ENCODE data around the gene SLC7A7. TPM values are rescaled to one million over a fixed set of nuclear protein-coding genes. Genes with fewer than 3 reads are reported as not detected.

SLC7A7 gene
- total and polyA plus RNA-seq, 9 of the 15 experiments (the other 6 are each of a cell fraction or from before 2014, with no cell fraction given) = 0.07 to 0.68 (median 0.41) TPM

DNA sequence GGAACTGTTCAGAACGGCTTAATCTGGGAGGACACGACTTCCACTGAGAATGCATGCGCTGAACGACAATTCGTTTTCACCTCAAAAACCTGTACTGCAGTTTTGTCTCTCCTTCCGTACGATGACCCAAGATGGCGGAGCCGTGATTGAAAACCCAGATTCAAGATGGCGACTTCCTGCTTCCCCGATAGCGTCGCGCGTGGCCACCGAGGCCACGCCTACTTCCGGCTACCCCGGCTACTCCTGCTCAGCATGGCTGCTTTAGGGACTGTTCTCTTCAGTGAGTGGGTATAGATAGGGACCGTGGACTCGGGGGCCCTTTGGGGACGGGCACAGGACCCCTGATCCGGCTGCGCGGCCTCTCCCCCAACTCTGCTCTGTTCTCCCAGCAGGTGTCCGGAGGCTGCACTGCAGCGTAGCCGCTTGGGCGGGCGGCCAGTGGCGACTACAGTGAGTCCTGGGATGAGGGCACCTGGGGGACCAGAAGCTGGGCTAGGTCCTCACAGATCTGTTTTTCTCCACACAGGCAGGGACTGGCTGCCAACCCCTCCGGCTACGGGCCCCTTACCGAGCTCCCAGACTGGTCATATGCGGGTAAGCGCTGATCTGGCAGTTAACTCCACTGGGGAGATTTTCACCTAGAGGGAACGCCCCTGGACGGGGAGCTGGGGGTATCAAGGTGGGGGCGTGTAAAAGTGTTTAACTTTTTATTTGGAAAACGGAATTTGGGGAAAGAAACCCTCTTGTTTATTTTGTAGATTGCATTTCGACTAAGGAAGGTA is 14.6 kb upstream of the SLC7A7 start, which contains the start of gene MRPL52 (continued):
- TF ChIP-seq FOXA3 (CRISPR knock-in tag; conservative IDR thresholded peaks at IDR 0.05 in 1 of 2, IDR thresholded peaks at IDR 0.05 in 1 of 2) = 0 out of 4 replicates have a peak, but pooled peaks of 1 of the 2 experiments have one; percentile 30
- TF ChIP-seq ZNF165 (CRISPR knock-in tag; IDR thresholded peaks at IDR 0.05; ENCODE audit: borderline replicate concordance) = no peak
- no peak for TF ChIP-seq BCLAF1 (IDR thresholded peaks at IDR 0.05; ENCODE audit: borderline replicate concordance in 1 of 2, control insufficient read depth in 1 of 2, low read depth in 2 of 2, low read length in 1 of 2)
- peak in 1 of 2 experiments; percentile 84; a peak in 2 of 4 replicates for TF ChIP-seq CSDE1 (IDR thresholded peaks at IDR 0.05)
- TF ChIP-seq CREB1 (IDR thresholded peaks at IDR 0.05) = no peak; the same call in 1 of the 2 replicates
- peak; percentile 51 for TF ChIP-seq CREB1 (CRISPR knock-in tag; IDR thresholded peaks at IDR 0.05)
- no peak for TF ChIP-seq KLF16 (IDR thresholded peaks at IDR 0.05)
- peak; percentile 70; the same call in 1 of the 2 replicates for TF ChIP-seq ZBTB17 (CRISPR knock-in tag; IDR thresholded peaks at IDR 0.05)
- TF ChIP-seq, protein P1, sequence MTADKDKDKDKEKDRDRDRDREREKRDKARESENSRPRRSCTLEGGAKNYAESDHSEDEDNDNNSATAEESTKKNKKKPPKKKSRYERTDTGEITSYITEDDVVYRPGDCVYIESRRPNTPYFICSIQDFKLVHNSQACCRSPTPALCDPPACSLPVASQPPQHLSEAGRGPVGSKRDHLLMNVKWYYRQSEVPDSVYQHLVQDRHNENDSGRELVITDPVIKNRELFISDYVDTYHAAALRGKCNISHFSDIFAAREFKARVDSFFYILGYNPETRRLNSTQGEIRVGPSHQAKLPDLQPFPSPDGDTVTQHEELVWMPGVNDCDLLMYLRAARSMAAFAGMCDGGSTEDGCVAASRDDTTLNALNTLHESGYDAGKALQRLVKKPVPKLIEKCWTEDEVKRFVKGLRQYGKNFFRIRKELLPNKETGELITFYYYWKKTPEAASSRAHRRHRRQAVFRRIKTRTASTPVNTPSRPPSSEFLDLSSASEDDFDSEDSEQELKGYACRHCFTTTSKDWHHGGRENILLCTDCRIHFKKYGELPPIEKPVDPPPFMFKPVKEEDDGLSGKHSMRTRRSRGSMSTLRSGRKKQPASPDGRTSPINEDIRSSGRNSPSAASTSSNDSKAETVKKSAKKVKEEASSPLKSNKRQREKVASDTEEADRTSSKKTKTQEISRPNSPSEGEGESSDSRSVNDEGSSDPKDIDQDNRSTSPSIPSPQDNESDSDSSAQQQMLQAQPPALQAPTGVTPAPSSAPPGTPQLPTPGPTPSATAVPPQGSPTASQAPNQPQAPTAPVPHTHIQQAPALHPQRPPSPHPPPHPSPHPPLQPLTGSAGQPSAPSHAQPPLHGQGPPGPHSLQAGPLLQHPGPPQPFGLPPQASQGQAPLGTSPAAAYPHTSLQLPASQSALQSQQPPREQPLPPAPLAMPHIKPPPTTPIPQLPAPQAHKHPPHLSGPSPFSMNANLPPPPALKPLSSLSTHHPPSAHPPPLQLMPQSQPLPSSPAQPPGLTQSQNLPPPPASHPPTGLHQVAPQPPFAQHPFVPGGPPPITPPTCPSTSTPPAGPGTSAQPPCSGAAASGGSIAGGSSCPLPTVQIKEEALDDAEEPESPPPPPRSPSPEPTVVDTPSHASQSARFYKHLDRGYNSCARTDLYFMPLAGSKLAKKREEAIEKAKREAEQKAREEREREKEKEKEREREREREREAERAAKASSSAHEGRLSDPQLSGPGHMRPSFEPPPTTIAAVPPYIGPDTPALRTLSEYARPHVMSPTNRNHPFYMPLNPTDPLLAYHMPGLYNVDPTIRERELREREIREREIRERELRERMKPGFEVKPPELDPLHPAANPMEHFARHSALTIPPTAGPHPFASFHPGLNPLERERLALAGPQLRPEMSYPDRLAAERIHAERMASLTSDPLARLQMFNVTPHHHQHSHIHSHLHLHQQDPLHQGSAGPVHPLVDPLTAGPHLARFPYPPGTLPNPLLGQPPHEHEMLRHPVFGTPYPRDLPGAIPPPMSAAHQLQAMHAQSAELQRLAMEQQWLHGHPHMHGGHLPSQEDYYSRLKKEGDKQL (CRISPR knock-in tag; IDR thresholded peaks at IDR 0.05; ENCODE audit: borderline replicate concordance) = no peak
- TF ChIP-seq, protein P2, sequence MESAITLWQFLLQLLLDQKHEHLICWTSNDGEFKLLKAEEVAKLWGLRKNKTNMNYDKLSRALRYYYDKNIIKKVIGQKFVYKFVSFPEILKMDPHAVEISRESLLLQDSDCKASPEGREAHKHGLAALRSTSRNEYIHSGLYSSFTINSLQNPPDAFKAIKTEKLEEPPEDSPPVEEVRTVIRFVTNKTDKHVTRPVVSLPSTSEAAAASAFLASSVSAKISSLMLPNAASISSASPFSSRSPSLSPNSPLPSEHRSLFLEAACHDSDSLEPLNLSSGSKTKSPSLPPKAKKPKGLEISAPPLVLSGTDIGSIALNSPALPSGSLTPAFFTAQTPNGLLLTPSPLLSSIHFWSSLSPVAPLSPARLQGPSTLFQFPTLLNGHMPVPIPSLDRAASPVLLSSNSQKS (CRISPR knock-in tag; IDR thresholded peaks at IDR 0.05) = no peak
- no peak for TF ChIP-seq FOS (IDR thresholded peaks at IDR 0.05; ENCODE audit: extremely low read depth, insufficient read length)
- peak; percentile 38 for TF ChIP-seq CHD1 (IDR thresholded peaks at IDR 0.05; ENCODE audit: low read length)
- peak; percentile 80 for TF ChIP-seq GABPB1 (CRISPR knock-in tag; IDR thresholded peaks at IDR 0.05)
- TF ChIP-seq RUNX1 (IDR thresholded peaks at IDR 0.05; ENCODE audit: low read depth) = no peak
- no peak for TF ChIP-seq FOXM1 (IDR thresholded peaks at IDR 0.05; ENCODE audit: low read depth)
- no peak for TF ChIP-seq FOXM1 (CRISPR knock-in tag; IDR thresholded peaks at IDR 0.05; ENCODE audit: low read depth)
- peak; percentile 73 to 83; a peak in 3 of 4 replicates for TF ChIP-seq KDM1A (IDR thresholded peaks at IDR 0.05)
- peak; percentile 72 for TF ChIP-seq TEAD4 (IDR thresholded peaks at IDR 0.05; ENCODE audit: low read length)
- no peak for TF ChIP-seq TEAD4 (CRISPR knock-in tag; IDR thresholded peaks at IDR 0.05; ENCODE audit: borderline replicate concordance)
